Stimulated activated CD4-positive, alpha-beta T cell treated with anti-CD3 and anti-CD28 coated beads, Interleukin-15, amount 100 ng/mL, for 48 hours (primary cell): ENCODE results near the gene ZNF385A.

Experiments
- DNase-seq, 2 donors: peaks; one replicate each; pipeline ENCODE4 v3.0.0-alpha.2; 2020; ENCODE audit warnings: low read depth in 2 of 2

ZNF385A gene

DNA sequence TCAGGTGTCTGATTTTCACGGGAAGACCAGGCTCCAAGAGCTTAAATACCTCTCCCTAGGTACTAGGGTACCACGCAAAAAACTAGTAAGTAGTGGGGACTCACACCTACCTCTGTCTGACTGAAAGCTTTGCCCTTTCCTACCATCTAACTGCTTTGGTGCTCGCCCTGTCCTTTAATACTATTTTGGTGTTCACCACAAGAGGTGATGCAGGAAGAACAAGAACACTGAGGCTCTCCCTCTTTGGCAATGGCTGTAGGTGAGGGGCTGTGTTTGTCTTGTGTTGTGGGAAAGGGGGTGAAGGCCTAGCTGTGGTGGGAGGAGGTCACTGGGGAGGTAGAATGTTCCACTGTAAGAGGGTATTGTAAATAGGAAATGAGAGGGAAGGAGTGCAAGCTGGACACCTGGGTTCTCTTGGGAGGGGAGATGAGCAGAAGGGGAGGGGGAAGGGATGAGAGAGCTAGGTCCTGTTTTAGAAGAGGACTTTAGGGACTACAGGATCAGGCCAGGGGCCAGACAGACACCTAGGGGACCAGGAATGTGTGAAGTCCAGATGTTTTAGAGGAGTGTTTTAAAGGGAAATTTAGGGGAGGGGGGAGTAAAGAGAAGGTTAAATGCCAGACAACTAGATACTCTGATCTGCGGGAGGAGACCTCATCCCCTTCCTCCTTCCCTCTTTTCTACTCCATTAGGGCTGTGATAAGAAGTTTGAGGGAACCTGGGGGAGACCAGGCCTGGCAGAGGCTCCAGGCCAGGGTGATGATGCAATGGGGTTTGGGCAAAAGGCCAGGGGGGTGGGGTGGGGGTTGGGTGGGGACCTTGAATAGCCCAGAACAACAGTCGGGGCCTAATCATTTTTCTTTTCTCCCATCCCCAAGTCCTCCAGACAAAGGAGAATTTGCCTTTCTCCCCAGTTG lies 32.4 kb upstream of the ZNF385A start:
- no peak for DNase-seq

DNA sequence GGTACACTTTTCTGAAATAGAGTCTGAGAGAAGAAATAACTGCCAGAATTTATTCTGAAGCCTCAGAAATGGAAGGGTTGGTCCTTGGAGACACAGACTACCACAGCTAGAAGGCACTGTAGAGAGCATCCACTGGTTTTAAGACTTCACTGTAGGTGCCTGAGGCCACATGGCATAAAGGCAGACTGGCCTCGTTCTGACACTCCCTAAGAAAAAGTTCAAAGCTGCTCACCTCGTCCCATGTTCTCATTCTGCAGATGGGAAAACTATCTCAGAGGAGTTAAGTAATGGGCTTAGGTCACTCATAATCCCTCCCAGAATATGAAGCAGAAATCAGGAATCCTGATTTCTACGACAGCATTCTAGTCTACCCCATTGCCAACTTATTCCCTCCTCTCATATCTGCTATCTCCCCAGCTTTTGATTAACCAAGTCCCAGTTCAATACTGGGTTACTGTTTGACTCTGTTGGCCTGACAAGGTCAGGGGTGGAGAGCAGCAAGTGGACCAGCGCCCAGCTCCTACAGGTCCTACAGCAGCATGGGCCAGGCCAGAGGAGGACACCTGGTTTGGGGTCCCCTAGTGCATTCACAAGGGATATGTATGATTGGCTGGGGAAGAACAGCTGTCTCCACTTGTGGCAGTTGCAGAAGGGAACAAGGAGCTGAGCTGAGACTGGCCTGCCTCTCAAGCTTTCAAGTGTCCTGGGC lies 30.8 kb upstream of the ZNF385A start:
- no peak for DNase-seq

DNA sequence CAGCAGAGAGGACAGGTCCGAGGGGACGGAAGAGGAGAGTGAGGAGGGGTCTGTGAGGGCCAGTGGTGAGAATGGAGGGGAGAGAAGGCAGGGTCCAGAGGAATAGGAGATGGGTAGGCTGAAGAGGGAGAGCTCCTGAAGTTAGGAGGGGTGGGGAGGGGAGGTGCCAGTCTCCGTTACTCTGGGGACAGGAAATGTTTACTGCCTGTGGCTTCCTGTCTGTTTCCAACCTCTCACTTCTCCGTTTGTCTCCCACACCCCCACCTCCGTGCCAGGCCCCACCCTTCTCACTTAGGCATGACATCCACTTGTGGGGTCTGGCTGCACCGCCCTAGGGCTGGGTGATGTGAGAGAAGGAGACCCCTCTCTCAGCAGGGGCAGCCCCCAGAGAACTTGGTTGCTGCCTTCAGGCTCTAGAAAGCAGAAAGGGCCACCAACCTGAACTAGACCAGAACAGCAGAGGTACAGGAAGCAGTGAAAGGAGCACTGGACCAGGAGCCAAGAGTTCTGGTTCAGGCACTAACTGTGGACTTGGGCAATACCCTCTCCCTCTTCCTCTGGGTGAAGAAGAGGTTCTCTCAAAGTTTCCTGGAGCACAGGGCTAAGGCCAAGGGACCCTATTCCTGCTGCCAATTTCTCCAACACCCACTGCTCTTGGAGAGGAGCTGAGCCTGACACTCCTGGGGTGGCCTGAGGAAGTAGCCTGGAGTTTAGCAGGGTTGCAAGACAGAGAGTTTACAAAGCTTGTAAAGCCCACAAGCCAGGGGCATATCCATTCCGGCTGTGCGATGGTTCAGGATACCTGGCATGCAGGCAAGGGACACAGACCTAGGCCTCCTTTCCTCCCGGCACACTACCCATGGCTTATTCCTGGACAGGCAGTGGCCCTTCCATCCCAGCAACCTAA lies 29.0 kb upstream of the ZNF385A start:
- peak in 1 of 2 donors; percentile 43 for DNase-seq

DNA sequence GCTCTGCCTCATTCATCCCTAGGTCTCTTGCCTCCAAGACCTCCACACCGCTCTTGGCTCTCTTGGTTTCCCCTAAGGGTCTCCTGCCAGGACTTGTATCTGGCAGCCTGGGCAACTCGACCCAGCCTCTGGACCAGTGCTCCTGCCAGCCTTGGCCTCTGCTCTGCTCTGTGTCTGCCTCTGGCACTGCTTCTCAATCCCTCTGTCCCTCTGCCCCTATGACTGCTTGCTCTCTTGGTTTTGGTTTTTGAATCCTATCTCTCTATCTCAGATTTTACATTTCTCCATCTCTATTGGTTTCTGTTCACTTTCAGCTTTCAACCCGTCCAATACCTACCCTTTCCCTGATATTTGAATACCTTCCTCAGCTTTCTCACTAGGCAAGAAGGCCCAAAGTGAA lies 28.3 kb upstream of the ZNF385A start:
- DNase-seq: no peak

DNA sequence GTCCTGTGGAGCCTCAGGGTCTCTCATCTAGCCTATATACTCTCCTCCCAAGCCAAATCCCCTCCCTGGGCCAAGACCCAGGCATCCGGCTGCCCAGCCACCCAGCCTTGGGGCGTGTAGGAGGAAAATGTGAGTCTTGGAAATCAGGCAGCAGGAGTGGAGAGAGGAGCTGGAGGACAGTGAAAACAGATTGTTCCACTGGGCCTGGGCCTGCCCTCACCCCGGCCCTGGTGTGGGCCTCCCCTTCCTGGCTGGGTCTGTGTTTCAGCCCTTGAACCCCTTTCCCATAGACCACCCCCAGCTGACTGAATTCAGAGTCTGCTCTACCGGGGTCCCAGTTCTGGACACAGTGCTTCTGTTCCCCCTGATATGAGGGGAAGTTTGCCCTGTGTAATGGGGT lies 27.8 kb upstream of the ZNF385A start:
- no peak for DNase-seq

DNA sequence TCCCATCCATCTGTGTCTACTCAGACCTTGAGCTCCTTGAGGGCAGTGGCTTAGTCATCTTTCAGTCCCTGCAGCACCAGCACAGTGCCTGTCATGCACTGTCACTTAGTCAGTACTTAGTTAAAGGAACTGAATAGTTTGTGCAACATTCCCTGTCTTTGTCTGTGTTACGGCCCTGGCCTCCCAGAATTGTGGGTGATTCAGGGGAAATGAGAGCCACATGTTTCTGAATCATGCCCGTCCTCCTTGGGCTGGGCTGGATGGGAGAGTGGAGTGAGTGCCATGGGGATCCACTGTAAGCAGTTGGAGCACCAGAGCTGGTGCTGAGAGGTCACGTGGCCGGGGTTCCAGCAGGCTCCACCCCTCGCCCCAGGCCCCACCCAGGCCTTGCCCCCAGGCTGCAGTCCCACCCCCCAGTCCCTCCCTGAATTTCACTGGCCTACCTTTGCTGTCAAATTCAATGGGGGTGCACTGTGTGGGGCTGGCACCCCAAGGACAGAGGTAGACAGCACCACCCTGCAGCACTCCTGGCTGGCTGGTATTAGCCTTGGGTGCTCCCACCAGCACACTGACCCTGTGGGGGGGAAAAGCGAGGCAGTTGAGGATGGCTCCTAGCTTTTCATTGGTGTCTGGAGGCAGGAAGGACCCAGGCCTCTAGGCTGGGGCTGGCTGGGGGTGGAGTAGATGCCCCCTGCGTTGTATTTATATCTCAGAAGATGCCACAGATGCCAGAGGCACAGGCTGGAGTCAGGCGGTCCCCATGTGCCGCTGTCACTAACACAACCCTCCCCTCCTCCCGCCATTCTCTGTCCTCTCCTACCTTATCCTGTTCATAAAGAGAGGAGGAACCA lies 27.1 kb upstream of the ZNF385A start:
- peak; percentile 33 to 58 for DNase-seq

DNA sequence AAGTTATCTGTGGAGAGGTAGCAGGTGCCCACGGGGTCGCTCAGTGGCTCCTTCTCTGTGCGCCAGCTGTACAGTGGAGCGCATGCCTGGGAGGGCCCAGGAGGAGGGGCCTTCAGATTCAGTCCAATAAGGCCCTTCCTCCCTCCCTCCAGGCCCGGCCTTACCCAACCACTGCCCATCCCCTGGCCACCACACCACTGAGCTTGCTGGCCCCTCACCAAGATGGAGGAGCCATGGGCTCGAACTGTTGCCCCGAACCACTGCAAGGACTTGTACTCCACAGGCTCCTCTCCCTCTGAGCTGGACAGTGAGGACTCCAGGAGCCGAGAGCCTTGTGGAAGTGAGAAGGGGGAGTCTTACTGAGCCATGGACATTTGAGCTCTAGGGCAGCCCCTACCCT lies 24.7 kb upstream of the ZNF385A start:
- no peak for DNase-seq

DNA sequence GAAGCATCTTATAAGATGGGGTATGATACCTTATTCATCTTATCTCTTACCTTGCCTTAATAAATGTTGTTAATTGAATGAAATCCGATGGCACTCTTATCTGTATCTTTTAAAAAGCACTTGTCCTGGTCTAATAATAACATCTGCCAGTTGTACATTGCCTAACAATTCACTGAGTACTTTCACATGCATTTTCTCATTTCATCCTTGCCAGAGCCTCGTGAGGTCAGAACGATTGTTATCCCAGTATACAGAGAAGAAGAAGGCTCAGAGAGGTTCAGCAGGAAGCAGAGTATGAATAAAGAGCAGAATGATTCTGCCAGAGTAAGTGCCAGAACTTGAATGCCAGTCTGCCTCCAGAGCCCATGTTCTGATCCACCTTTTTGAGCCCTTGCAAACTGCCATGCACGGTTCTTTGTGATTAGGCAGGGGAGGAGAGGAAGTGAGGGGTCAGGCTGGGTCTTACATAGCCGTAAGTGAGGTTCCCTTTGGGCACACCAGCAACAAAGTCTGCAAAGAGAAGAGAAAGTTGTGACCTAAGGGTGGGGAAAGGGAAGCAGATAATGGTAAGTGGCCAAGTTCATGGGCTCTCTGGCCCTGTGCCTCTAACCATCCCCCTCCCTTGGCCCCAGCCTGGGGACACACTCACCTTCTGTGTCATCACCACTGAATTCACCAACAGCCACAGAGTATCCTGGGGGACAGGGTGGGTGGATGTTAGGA lies 22.8 kb upstream of the ZNF385A start:
- no peak for DNase-seq

DNA sequence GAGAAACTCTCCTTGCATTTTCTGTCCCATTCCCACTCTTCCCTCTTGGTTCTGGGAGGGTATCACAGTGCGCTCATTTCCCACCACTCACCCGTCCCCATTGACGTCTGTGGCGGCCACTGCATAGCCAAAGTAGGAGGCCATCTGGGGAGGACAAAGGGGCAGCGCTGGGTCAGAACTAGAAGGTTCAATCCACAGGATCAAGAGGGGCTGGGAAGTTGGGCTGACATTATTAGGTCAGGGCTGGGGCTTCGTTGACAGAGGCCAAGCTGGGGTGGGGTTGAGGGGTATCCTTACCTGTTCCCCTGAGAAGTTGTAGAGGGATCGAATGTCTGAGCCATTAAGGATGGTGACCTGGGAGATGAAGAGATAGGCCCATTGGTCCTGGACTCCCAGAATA lies 21.0 kb upstream of the ZNF385A start:
- no peak for DNase-seq

DNA sequence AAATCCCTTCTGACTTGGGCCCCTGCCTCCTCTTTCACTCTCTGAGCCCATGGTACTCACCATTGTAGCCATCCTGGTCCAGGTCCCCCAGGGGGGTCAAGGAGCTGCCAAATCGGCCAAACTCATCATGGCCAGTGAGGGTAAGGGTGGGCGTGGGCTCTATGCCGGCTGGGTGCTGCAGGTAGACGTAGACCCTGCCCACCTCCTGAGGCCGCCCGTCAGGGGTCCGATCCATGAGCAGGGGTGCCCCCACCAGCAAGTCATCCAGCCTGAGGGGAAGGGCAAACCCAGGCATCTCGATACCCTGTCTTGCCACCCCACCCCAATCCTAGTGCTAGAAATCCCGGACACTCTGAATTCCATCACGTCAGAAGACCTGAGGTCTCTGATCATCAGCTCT lies 20.6 kb upstream of the ZNF385A start:
- no peak for DNase-seq

DNA sequence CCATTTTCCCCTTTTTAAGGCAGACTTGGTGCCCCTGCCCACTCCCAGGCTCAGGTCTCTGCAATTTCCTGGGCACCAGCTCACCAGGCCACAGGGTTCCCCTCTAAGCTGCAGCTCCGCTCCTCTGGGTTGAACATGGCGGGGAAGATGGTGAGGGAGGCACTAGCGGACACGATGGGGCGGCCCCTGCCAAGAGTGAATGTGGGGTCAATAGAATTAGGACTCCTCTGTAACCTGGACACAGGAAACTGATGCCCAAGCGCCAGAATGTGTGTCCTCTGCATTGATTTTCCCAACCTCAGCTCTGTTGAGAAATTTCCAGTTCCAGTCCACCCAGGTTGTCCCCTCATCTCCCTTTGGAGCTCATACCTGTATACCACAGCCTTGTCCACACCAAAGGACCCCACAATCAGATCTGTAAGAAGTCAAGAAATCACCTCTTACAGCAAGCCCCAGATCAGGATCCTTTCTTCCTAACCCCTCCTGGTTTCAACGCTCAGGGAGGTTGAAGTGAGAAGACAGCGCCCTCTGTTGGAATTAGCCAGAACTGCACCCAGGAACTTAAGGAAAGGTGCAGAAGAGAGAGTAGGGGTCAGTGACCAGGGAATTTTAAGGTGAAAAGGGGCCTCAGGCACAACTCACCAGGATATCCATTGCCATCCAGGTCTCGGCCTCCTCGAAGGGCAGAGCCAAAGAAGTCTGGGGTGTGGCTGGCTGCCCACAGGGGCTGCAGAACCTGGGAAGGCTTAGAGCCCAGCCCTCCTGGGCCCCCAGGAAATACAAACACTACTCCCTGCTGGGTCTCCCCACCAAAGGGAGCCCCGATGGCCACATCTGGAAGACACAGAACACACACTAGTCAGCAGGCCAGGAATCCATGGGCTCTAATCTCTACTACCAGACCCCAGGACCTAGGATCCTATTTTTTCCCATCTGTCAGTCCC lies 19.8 kb upstream of the ZNF385A start:
- peak in 1 of 2 donors; percentile 53 for DNase-seq

DNA sequence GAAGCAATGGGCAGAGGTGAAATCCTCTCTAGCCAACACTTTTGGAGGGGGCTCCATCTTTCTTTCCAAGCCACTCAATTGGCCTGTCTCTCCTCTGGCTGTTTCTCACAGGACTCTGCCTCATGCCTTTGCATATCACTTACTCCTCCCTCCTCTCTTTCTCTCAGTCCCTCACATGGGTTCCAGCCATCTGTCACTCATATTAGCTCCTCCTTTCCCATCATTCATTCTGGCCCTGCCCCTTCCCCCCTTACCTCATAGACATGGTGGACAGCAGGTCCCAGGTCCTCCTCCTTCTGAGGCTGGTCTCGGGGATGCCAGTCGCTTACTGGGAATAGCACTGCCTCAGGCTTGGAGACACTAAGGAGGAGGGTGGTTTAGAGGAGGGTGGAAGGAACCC lies 16.6 kb upstream of the ZNF385A start:
- no peak for DNase-seq

DNA sequence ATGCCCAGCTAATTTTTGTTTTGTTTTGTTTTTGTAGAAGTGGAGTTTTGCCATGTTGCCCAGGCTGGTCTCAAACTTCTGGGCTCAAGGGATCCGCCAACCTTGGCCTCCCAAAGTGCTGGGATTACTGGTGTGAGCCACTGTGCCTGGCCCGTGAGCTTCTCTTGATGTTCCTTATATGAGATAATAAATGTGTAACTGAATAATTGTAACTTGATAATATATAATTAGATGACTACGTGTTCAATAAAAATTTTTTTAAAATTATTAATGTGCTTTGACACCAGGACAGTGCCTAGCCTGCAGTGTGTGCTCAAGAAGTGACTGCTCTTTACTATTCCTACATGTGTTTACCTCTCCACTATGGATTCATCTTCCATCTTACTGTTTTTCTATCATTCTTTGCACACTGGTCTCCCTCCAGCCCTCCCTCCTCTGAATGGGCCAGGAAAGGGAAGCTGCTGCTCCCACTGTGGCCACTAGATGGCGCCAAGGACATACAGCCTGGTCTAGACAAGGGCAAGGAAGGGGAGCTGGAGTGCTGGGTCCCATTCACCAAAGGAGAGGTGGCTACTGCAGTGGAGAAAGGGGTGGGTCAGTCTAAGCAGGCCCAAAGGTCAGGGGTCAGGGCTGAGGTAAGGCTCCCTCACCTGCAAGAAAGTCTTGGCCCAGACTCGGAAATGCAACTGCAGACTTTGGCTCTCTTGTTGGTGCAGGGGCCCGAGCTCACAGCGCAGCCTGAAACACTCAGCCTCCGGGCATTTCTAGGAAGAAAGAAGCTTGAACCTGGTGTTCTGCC lies 14.7 kb upstream of the ZNF385A start:
- peak; percentile 64 to 83 for DNase-seq

DNA sequence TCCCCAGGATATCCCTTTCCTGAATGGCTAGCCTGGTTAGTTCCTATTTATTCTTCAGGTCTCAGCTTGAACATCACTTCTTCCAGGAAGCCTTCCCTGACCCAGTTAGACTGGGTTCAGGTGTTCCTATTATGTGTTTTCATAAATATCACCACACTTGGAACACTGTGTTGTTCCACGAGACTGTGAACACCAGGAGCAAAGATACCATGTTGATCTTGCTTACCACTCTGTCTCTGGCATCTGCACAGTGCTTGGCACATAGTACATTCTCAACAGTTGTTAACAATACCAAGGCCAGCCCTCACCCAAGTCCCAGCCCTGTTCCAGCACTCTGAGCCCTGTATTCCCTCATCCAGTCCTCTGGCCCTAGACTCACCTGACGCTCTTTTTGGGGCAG lies 13.7 kb upstream of the ZNF385A start:
- DNase-seq: no peak

DNA sequence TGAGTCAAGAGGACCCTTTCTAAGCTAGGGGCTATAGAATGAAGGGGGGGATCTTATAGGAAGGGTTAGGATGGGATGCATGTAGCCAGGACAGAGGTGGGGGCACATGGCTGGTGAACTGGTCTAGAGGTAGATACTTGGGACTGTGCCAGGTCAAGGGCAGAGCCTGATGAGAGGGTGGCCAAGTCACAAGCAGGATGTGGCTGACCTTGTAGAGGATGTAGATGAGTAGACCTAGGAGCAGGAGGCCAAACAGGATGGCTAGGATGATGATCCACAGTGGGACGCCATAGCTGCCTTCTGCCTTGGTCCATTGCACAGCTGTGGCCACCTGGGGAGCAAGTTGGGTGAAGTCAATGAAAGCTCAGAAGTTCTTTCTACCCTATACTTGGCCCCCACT lies 12.6 kb upstream of the ZNF385A start:
- DNase-seq: no peak

DNA sequence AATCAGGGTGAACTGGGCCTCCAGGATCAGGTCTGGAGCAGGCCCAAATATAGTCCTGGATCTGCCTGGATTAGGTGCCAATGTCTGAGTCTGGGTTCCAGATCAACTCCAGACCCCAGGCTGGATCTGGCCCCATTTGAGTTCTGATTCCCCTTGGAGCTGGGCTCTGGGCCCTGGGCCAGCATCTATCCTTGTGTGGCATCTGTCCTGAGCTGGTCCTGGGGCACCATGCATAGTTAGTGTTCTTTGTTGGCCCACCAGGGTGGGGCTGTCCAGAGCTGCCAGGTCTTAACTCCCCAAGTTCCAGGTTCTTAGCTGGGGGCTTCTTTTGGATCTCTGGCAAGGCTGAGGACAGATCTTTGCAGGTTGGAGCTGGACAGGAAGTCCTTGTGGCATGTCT lies 11.0 kb upstream of the ZNF385A start:
- DNase-seq: no peak

DNA sequence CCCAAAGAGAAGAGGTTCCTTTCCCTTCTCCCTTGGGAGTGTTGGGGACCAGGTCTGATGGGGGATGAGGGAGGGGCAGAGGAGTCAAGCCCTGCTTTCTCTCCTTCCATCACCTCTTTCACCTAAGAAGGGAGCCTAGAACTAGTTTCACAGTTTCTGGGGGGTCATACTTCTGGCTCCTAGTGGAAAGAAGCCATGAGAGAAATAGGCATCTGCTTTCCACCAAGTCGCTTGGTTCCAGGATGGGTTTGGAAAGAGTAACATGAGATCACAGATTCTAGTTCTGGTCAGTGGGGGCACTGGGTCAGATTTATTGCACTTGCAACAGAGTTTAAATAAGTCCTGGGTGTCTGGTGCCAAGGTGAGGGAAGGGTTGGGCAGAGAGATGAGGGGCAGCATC lies 10.5 kb upstream of the ZNF385A start:
- no peak for DNase-seq

DNA sequence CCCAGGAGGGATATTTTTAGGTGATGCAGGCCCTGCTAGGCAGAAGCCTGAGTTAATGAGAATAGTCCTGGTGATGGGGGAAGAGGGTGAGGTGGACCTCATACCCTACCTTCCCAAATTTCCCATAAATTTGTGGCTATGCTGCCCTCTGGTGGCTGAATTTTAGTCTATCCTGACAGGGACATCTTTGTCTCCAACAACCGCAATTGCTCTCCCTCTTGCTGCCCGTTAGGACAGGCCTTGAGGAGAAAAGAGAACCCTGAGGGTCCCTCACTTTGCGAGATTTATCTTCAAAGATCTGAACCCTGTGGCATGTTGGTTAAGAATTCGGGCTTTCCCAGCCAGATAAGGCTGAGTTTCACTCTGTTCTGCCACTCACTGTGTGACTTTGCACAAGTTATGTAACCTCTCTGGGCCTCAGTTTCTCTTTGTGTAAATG lies 9.8 kb upstream of the ZNF385A start:
- DNase-seq: no peak
